Neural progenitor cell (in vitro differentiated cells): ENCODE data around the gene IL1RL2. TPM values are rescaled to one million over a fixed set of nuclear protein-coding genes. Genes with fewer than 3 reads are reported as not detected.

Experiments used
- DNase-seq: peaks from one replicate; pipeline ENCODE4 v3.0.0-alpha.2; 2016; ENCODE audit warnings: low spot score
- H2AFZ ChIP-seq: fragments of 200-600 bp; sonication (generic); replicated peaks from 2 replicates; pipeline ENCODE4 v1.6.1; 2016; ENCODE audit warnings: antibody characterized with exemption
- H3F3A ChIP-seq: fragments of 200-600 bp; sonication (generic); 2 replicates; pipeline ENCODE4 v1.6.1; 2016; ENCODE audit warnings: antibody characterized with exemption, low read depth
- H3K27ac ChIP-seq: fragments of 200-600 bp; sonication (generic); 2 replicates; pipeline ENCODE4 v1.5.1; 2016; ENCODE audit warnings: mild to moderate bottlenecking
- H3K27me3 ChIP-seq: fragments of 200-600 bp; sonication (generic); 2 replicates; pipeline ENCODE4 v1.6.1; 2016; ENCODE audit warnings: mild to moderate bottlenecking, moderate library complexity
- H3K36me3 ChIP-seq: fragments of 200-600 bp; sonication (generic); 2 replicates; pipeline ENCODE4 v1.5.1; 2016
- H3K4me1 ChIP-seq: fragments of 200-600 bp; sonication (generic); 2 replicates; pipeline ENCODE4 v1.6.1; 2016; ENCODE audit warnings: mixed run types
- H3K4me2 ChIP-seq: fragments of 200-600 bp; sonication (generic); 2 replicates; pipeline ENCODE4 v1.6.1; 2016
- H3K4me3 ChIP-seq: fragments of 200-600 bp; sonication (generic); 2 replicates; pipeline ENCODE4 v1.5.1; 2016
- H3K79me2 ChIP-seq: fragments of 200-600 bp; sonication (generic); 2 replicates; pipeline ENCODE4 v1.6.1; 2016; ENCODE audit warnings: low read depth
- H3K9ac ChIP-seq: fragments of 200-600 bp; sonication (generic); 2 replicates; pipeline ENCODE4 v1.6.1; 2016
- H3K9me3 ChIP-seq: fragments of 200-600 bp; sonication (generic); 2 replicates; pipeline ENCODE4 v1.5.1; 2016; ENCODE audit warnings: low read depth
- H4K20me1 ChIP-seq: fragments of 200-600 bp; sonication (generic); 2 replicates; pipeline ENCODE4 v1.6.1; 2016; ENCODE audit warnings: low read depth
- H3K27ac Mint-ChIP-seq: 3 replicates; pipeline ENCODE4 v1.8.0; 2021; ENCODE audit warnings: mixed read lengths
- H3K27me3 Mint-ChIP-seq: 2 replicates; pipeline ENCODE4 v1.8.0; 2022; ENCODE audit warnings: low read depth, mild to moderate bottlenecking, inconsistent platforms, moderate library complexity, mixed read lengths; ENCODE audit not compliant: insufficient read depth
- H3K36me3 Mint-ChIP-seq: 3 replicates; pipeline ENCODE4 v1.8.0; 2021; ENCODE audit warnings: mixed read lengths
- H3K4me1 Mint-ChIP-seq: 3 replicates; pipeline ENCODE4 v1.8.0; 2021; ENCODE audit warnings: mixed read lengths
- H3K4me3 Mint-ChIP-seq: 3 replicates; pipeline ENCODE4 v1.8.0; 2021; ENCODE audit warnings: mild to moderate bottlenecking, moderate library complexity, mixed read lengths
- H3K9me3 Mint-ChIP-seq: 3 replicates; pipeline ENCODE4 v1.8.0; 2020; ENCODE audit warnings: mixed read lengths
- CTCF ChIP-seq: fragments of 200-600 bp; sonication (generic); IDR thresholded peaks from 2 replicates; pipeline ENCODE4 v1.5.1; 2017; ENCODE audit warnings: antibody characterized with exemption, mild to moderate bottlenecking
- EZH2 ChIP-seq: fragments of 200-600 bp; sonication (generic); IDR thresholded peaks from 2 replicates; pipeline ENCODE4 v1.6.1; 2017; ENCODE audit warnings: antibody characterized with exemption, mild to moderate bottlenecking, moderate library complexity
- EZH2phosphoT487 ChIP-seq: fragments of 200-600 bp; sonication (generic); IDR thresholded peaks from 2 replicates; pipeline ENCODE4 v1.6.1; 2017; ENCODE audit warnings: antibody characterized with exemption
- total RNA-seq: library from RNA; depleted of rRNA; stranded (reverse); fragments of >200 nt; gene quantifications from 2 replicates; pipeline ENCODE4 v1.2.3, GENCODE V29; 2015; ENCODE audit warnings: low replicate concordance

The IL1RL2 gene
- total RNA-seq, 1 donor from 2014 or later: not detected

GRCh38 chr2:102139851-102140250 lies 47.0 kb upstream of the IL1RL2 start:
- H3K4me3 ChIP-seq: no peak overlapping the region
- peaks cover 5% of the 10 kb centered on the region for H3F3A ChIP-seq
- no peak overlapping the region for H3K27ac ChIP-seq
- no peak overlapping the region for H2AFZ ChIP-seq
- Mint-ChIP-seq H3K9me3 (peaks cover 8% of the 10 kb centered on the region), H3K4me3 (no peak overlapping the region), H3K4me1 (peaks cover 9% of the 10 kb centered on the region), H3K36me3 (no peaks in the 10 kb centered on the region), H3K27ac (no peak overlapping the region), H3K27me3 (peaks cover 23% of the 10 kb centered on the region)
- H3K9me3 ChIP-seq: no peaks in the 10 kb centered on the region
- H3K9ac ChIP-seq: no peak overlapping the region
- H3K36me3 ChIP-seq: no peaks in the 10 kb centered on the region
- H3K4me1 ChIP-seq: peaks cover 4% of the 10 kb centered on the region
- DNase-seq: no peak
- H3K4me2 ChIP-seq: no peak overlapping the region
- H4K20me1 ChIP-seq: no peaks in the 10 kb centered on the region
- no peak for TF ChIP-seq EZH2
- no peak for TF ChIP-seq CTCF
- no peak for TF ChIP-seq EZH2phosphoT487
- peaks cover 37% of the 10 kb centered on the region for H3K27me3 ChIP-seq
- no peaks in the 10 kb centered on the region for H3K79me2 ChIP-seq

GRCh38 chr2:102140377-102140776 lies 46.4 kb upstream of the IL1RL2 start:
- Histone ChIP-seq H3K4me3 (no peak overlapping the region), H3K9ac (no peak overlapping the region), H3F3A (peaks cover 5% of the 10 kb centered on the region), H3K4me1 (peaks cover 4% of the 10 kb centered on the region), H2AFZ (no peak overlapping the region), H3K27ac (no peak overlapping the region), H3K27me3 (peaks cover 37% of the 10 kb centered on the region), H3K9me3 (no peaks in the 10 kb centered on the region), H3K36me3 (no peaks in the 10 kb centered on the region), H4K20me1 (no peaks in the 10 kb centered on the region), H3K4me2 (no peak overlapping the region), H3K79me2 (no peaks in the 10 kb centered on the region)
- TF ChIP-seq EZH2: no peak
- TF ChIP-seq CTCF: no peak
- no peak for TF ChIP-seq EZH2phosphoT487
- no peak overlapping the region for H3K27ac Mint-ChIP-seq
- H3K4me3 Mint-ChIP-seq: no peak overlapping the region
- DNase-seq: no peak
- no peaks in the 10 kb centered on the region for H3K36me3 Mint-ChIP-seq
- peaks cover 12% of the 10 kb centered on the region for H3K9me3 Mint-ChIP-seq
- peaks cover 9% of the 10 kb centered on the region for H3K4me1 Mint-ChIP-seq
- H3K27me3 Mint-ChIP-seq: peaks cover 24% of the 10 kb centered on the region

GRCh38 chr2:102141011-102141943 lies 45.5 kb upstream of the IL1RL2 start:
- Mint-ChIP-seq H3K4me1 (peaks cover 9% of the 10 kb centered on the region), H3K36me3 (no peaks in the 10 kb centered on the region), H3K4me3 (peak overlapping the region; percentile 86), H3K9me3 (peaks cover 19% of the 10 kb centered on the region), H3K27ac (no peak overlapping the region), H3K27me3 (peaks cover 28% of the 10 kb centered on the region)
- Histone ChIP-seq H3K9me3 (no peaks in the 10 kb centered on the region), H3K4me3 (no peak overlapping the region), H3K4me1 (peaks cover 4% of the 10 kb centered on the region), H3K9ac (no peak overlapping the region), H3K36me3 (no peaks in the 10 kb centered on the region), H3K4me2 (peak overlapping the region; percentile 75), H3F3A (peaks cover 5% of the 10 kb centered on the region), H2AFZ (no peak overlapping the region), H3K27ac (no peak overlapping the region), H3K79me2 (no peaks in the 10 kb centered on the region), H3K27me3 (peaks cover 37% of the 10 kb centered on the region), H4K20me1 (no peaks in the 10 kb centered on the region)
- no peak for DNase-seq
- TF ChIP-seq EZH2: no peak
- TF ChIP-seq EZH2phosphoT487: no peak
- no peak for TF ChIP-seq CTCF
